GM13977 (cell line): ENCODE results near the gene PSMG4.

ENCODE experiments used
- DNase-seq: peaks from one replicate; pipeline ENCODE4 v3.0.0; 2012; ENCODE audit warnings: low spot score
- in situ Hi-C: fragments of 300-500 bp; cut with MboI; formaldehyde crosslinking; loops from one replicate; pipeline ENCODE4 v1.12.0; 2022; ENCODE audit warnings: low sequenced_read_pairs, low pct_unique_long_range_greater_than_20kb, mixed read lengths, inconsistent platforms; ENCODE audit not compliant: unreplicated experiment
- TF ChIP-seq, protein P1 (sequence below): IDR thresholded peaks from 2 replicates; pipeline ENCODE4 v1.5.1; 2012; ENCODE audit warnings: mild to moderate bottlenecking, control low read depth; ENCODE audit not compliant: insufficient read depth; ENCODE audit errors: extremely low read depth, missing control alignments

Gene PSMG4

GRCh38 chr6:3309391-3310050 lies 50.8 kb downstream of the PSMG4 start:
- no peak for DNase-seq
- in situ Hi-C loops: no loop called here
- TF ChIP-seq, protein P1, sequence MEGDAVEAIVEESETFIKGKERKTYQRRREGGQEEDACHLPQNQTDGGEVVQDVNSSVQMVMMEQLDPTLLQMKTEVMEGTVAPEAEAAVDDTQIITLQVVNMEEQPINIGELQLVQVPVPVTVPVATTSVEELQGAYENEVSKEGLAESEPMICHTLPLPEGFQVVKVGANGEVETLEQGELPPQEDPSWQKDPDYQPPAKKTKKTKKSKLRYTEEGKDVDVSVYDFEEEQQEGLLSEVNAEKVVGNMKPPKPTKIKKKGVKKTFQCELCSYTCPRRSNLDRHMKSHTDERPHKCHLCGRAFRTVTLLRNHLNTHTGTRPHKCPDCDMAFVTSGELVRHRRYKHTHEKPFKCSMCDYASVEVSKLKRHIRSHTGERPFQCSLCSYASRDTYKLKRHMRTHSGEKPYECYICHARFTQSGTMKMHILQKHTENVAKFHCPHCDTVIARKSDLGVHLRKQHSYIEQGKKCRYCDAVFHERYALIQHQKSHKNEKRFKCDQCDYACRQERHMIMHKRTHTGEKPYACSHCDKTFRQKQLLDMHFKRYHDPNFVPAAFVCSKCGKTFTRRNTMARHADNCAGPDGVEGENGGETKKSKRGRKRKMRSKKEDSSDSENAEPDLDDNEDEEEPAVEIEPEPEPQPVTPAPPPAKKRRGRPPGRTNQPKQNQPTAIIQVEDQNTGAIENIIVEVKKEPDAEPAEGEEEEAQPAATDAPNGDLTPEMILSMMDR: no peak

GRCh38 chr6:3310051-3310448 lies 51.3 kb downstream of the PSMG4 start:
- in situ Hi-C loops: no loop called here
- TF ChIP-seq, protein P1: no peak
- DNase-seq: no peak

GRCh38 chr6:3310703-3311102 lies 52.0 kb downstream of the PSMG4 start:
- DNase-seq: no peak
- TF ChIP-seq, protein P1: no peak
- in situ Hi-C loops: no loop called here

DNA sequence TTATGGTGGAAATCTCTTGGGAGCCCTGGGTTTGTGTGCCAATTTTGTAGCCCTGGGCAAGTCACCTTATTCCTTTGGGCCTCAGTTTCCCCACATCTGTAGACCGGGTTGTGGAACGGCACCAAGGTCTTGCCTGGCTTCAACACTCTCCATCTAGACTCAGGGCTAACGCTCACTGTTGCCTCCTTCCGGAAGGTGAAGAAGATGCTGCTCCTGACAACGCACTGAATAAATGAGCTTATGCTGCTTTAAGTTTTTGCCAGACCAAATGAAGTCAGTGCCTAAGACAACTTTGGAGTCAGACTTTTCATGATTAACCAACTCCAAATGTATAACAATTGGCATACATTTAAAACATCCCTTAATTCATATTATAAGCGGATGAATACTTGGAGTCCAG lies 53.1 kb downstream of the PSMG4 start:
- no peak for DNase-seq
- TF ChIP-seq, protein P1: no peak

DNA sequence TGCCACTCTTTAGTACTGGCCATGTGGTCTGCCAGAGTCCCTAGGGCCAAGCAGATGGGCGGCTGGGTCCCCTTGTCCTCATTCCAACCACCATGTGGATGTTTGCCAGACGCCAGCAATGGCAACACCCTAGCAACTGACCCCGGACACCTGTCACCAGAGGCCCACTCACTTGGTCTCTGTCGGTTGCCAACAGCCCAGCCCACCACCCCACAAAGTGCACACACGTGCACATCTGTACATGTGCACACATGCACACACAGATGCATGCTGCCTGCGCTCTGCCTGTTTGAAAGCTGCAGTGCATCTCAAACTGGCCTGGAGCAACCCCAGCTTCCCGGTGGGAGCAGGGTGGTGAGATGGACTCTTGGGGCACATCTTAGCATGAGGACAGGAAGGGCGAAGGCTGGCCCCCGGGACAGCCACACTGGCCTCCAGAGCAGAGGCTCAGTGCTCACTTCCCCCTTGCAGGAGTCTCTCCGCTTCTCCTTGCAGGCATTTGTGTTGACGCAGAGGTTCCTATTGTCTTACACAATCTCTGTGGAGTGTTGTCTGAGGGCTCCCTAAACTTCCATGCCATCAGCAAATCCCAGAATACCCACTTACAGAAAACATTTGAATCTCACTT lies 54.0 kb downstream of the PSMG4 start:
- DNase-seq: no peak

More for the DNA sequence above, 53.1 kb downstream of the PSMG4 start:
- in situ Hi-C loops: no loop called here

GRCh38 chr6:3314176-3314575 lies 55.4 kb downstream of the PSMG4 start:
- TF ChIP-seq, protein P1: no peak
- in situ Hi-C loops: no loop called here
- no peak for DNase-seq

More for the DNA sequence above, 54.0 kb downstream of the PSMG4 start:
- in situ Hi-C loops: no loop called here
- TF ChIP-seq, protein P1: no peak
